ENCODE results near the gene AP3S2. TPM values are rescaled to one million over a fixed set of nuclear protein-coding genes. Genes with fewer than 3 reads are reported as not detected.

The AP3S2 gene
- total RNA-seq, result 68.5 and 89.2 TPM in 2 replicates

DNA sequence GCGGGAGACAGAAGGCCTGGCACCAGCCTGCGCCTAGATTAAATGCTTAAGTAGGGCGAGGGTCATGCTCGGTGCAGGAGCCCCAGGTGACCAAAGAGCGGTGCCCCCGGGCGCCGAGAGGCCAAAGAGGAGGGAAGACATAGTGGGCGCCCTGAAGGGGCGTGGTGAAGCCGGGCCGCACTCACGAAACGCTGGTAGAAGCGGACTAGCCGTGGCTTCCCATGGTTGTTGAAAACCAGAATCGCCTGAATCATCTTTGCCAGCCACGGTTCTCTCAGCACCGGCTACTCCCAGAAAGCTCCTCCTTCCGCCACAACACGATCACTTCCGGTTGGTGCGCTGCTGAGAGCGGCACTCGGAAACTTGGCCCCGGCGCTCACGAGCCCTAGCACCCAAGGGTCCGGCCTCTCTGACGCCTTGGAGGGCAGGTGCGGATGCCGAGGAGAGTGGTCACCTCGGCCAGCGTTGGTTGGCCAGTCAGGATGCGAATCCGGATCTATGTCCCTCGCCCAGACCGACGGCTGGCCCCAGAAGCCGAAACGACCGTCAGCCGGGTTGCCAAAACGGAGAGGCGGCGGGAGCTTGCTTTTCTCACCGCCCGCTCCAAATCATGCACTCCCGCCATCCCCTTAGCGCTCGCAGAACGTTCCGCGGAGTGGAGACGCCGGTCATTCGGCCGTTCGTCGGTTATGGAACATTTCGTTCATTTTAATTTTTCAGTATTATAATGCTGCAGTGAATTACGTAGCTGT is at the start of gene AP3S2:
Gene AP3S2, minus strand, starts transcription at position 299 of the 752 bp plus-strand sequence. Its CDS starts 45 bp downstream, at position 254.

DNA sequence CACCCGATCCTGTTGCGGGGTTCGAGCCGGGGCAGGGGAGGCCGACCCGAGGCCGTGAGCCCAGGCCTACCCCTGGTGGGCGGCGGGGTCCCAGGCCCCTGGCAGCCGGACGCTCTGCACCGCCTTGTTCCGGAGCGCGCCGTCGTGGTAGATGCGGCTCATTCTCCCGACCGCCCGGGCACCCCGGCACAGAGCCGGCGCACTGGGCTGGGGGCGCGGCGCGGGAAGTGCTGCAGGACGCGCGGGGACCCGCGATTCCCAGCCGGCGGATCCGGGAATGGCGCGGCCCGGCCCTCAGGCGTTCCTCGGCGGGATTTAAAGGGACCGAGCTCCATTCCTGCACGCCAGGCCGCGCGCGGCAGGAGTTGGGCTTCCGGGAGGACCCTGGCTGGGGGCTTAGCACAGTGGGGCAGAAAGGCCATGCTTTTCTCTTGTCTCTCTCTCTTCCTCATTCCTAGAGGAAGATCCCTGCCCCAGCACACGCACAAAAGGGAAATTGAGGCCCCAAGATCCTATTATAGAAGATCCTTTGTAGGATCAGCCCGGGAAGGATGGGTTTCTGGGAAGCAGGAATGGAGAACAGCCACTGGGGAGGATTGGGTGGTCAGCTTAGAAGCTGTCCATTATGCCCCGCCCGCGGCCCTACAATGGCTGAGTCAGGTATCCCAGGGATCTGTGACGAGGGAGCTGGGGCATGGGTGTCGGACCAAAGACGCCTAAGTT is 19.0 kb upstream of the AP3S2 start, which contains the start of gene ARPIN:
Gene ARPIN, minus strand, starts transcription at position 279 of the 723 bp plus-strand sequence. Its CDS starts 117 bp downstream, at position 162.

Other genes with a start within 250 kb of the AP3S2 start
- gene KIF7, start 238.5 kb downstream of the AP3S2 start, total RNA-seq, result 11.9 and 19.7 TPM in 2 replicates
- under 0.01 and 0.50 TPM in 2 replicates for gene PLIN1, start 214.6 kb downstream of the AP3S2 start, total RNA-seq
- 11.3 and 11.4 TPM in 2 replicates for gene PEX11A, start 203.2 kb downstream of the AP3S2 start, total RNA-seq
- not detected in 2 replicates for gene WDR93, start 203.2 kb downstream of the AP3S2 start, total RNA-seq
- gene MESP1, start 142.7 kb downstream of the AP3S2 start, total RNA-seq, result 0.29 and 0.50 TPM in 2 replicates
- 0.58 and 1.3 TPM in 2 replicates for gene MESP2, start 117.7 kb downstream of the AP3S2 start, total RNA-seq
- gene ANPEP, start 79.1 kb downstream of the AP3S2 start, total RNA-seq, result 138 and 190 TPM in 2 replicates
- 12.7 and 17.9 TPM in 2 replicates for gene ARPIN, start 19.0 kb upstream of the AP3S2 start, total RNA-seq
- gene ZNF710, start 107.3 kb upstream of the AP3S2 start, total RNA-seq, result 8.9 and 16.7 TPM in 2 replicates
- gene IDH2, start 208.5 kb upstream of the AP3S2 start, total RNA-seq, result 48.8 and 66.0 TPM in 2 replicates

All from smooth muscle cell of trachea (primary cell).